ENCODE measurements around the gene PDIA5.
A peak's percentile ranks its signal among the peaks of the same experiment; 100 is the strongest.

The PDIA5 gene

DNA sequence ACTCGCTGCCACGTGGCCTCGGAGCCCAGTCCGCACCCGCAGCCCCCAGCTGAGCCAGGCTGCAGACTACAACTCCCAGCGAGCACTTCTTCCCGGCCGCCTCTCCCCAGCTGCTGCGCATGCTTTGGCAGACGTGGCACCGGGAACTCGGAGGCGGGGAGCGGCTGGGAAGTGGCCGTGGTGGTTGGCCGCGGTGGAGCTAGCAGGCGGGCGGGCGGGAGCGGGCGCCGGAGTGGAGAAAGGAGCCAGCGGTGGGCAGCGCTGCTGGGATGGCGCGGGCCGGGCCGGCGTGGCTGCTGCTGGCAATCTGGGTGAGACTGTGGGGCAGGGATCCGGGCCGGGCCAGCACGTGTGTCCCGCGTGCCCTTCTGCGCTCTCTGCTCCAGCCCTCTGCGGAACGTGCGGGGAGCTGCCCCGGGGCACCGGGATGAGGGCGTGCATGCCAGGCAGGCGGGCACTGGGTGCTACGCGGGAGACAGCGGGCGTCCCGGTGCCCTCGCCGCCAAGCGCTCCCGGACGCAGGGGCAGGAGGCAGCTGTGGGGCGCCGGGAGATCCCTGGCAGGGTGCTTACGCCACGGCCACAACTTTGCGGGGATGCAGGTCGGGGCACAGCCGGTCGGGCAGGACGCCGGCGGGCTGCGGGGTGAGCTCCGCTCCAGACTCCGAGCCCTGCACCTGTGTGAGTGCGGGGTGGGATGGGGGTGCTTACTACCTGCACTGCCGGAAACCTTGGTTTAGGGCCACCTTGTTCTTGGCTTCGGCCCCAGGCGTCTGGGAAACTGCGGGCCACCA, at the start of gene PDIA5:
Gene PDIA5 (plus strand): TSS at position 130 of the 793 bp plus-strand sequence. CDS start 140 bp downstream, at position 270.
- DNase-seq: peak; percentile 94

DNA sequence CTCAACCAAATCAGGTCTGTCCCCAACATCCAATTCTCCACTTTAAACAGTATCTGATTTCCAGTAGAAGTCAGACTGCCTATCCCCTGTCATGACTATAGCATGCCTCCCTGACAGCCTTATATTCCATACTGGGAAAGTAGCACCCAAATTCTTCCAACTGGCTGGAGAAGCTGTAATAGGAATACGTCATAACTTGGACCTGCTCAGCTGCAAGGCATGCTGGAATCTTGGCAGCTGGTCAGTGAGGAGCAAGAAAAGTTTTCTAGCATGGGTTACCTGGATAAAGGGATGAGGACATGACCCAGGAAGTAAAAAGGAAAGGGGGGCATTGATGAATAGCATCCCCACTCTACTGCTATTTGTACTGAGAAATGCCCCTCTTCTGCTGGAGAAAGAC, 48.1 kb upstream of the PDIA5 start:
- DNase-seq: no peak

DNA sequence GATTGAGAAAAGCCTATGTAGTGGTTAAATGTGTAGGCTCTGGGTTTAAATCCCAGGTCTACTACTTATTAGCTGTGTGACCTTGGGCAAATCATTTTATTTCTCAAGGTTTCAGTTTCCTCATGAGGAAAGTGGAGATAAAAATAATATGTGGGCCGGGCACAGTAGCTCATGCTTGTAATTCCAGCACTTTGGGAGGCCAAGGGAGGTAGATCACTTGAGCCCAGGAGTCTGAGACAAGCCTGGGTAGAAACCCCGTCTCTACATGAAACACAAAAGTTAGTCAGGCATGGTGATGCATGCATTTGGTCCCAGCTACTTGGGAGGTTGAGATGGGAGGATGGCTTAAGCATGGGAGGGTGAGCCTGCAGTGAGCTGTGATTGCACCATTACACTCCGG, 47.7 kb upstream of the PDIA5 start:
- DNase-seq: no peak

DNA sequence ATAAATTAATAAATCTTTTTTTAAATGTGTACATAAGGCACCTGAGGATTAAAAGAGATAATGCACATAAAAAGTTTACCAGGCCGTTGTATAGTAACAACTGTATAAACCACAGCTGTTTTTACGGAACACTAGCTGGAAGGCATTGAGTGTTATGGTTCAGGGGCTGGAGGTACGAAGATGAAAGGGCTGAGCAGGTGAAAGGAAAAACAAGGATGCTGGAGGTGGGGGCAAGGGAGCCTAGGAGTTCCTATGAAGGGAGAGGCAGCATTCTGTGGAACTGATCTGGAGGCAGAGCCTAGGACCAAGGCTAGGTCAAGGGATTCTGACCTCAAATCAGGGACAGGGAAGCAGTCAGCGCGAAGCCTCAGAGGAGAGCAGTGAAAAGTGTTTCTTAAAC, 47.2 kb upstream of the PDIA5 start:
- DNase-seq: no peak

DNA sequence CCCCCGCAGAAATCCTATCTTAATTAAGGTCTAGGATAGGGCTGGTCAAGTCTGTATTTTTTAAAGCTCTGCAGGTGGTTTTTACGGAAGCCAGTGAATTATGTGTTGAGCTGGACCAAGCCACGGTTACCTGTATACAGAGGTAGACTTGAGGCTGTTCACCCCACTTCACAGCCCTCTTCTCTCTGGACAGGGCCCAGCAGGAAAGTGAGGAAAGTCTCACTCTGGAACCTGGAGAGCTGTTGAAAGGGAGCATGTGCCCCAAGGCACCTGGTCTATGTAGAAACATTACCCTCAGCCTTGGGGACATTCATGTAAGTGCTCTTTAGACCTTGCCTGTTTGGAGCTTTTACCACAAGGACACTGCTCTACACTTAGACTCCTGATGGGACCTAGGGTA, 46.1 kb upstream of the PDIA5 start:
- DNase-seq: no peak

DNA sequence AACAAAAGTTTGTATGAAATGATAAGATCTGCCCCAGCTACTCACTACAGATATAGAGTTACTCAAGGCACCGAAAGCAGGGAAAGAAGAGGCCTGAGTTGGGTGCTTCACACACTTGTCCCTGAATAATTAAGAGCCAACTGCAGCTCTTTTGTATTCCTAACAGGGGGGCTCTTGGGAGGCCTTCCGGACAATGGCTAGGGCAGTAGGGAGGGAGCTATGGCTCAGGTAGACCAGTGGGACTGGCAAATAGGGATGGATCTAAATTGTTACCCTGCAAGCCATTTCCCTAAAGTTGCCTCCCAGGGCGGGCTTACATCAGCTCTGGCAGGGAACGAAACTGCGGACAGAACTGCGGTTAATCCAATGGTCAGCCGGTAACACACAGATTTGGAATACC, 45.4 kb upstream of the PDIA5 start:
- DNase-seq: no peak

DNA sequence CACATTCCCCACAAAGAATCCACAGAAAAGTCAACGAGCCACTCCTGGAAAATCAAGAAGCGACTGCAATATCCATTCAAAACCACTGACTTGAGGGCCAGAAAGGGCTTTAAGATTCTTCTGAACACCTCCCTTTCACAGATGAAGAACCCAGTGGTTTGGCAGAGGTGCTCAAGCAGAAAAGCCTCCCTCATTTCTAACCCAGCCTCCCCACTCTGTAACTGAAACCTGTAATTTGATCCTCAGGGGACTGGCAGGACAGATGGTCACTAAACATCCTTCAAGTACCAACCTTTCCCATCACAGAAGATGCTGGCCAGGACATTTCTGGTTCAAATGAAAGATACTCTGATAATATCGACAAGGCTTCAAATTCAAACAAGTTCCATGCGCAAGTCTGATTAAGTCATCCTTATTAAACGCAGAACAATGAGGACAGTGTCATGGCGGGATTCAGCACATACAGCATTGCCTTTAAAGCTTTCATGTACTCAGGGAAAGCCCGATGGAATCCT, 44.8 kb upstream of the PDIA5 start:
- DNase-seq: peak; percentile 73

DNA sequence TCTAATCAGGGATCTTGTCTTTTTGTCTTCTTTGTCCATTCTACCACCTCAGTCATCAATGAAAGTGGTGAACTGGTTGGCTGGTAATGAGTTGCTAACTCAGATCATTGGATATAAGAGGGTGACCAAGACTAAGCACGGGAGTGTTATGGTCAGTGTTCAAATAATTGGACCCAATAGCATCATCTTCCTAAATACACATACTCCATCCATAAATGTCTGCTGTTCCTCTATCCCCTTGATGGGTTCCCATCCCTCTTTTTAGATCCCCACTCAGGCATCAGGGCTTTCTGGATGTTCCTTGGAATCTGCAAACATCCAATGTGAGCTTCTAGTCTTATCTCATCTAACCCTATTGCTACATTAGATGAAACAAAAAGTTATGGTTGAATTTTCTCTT, 42.8 kb upstream of the PDIA5 start:
- no peak for DNase-seq

DNA sequence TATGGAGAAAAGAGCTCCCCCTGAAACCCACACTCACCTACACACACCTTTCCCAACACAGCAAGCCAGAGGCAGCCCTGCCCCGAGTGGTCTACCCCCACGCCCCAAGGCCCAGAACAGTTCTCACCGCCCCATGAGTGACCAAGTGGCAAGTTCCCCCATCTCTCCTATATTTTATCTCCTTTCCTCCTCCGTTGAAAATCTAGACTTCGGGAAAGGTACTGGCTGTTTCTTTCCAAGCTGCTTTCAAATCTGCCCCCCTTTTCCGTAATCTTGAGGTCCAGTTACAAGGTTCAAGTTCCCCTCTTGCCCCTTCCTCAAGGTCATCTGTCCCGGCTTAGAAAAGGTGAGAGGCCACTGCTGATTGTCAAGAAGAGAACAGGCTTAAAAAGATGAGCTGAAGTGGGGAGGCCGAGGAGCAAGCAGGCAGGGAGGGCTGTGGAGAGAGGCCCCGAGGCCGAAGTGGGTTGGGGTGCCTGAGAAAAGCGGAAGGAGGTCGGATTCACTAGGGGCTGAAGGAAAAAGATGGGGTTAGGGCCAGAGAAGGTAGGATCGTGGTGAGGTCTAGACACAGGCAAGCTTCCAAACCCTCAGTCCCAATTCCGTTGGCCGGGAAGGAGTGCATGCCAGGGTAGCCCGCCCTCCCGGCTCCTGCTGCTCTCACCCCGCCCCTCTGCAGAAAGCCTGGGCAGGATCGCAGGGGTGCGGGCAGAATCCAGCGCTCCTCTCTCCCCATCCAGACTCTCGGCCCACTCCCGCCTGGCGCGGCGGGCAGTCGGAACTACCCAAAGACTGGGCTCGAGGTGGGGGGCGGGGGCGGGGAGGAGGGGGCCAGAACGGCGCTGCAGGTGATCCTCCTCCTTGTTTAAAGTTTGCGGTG, 40.9 kb upstream of the PDIA5 start:
- peak; percentile 73 for DNase-seq

DNA sequence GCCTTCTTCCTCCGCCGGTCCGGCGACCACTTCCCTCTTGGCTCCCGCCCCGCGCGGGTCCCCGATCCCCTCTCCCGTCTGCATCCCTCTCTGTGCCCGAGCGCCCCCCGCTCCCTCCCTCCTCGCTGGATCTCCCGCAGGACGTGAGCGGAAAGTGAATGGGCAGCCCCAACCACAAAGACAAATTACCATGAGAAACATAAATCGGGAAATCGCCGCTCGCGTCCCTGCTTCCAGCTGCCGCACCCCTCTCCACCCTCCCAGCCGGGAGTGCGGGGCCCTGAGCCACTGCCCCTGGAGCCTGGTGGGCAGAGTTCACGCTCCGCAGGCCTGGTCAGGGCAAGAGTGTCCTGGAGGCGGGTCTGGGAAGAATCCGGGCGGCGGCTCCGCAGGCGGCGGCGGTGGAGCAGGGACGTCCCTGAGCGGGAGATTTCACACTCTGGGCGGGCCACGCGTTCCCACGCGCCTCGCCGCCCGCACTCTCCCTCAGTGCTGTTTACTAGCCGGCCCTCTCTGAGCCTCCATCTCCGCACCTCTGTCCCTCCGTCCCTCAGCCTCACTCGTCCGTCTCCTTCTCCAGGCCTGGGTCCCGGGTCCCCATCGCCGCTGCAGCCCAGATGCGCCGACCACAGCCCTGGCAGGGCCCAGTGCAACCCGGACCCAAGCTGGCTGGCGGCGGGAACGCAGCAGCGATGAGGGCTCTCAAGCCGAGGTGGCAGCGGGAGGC, 40.1 kb upstream of the PDIA5 start:
- DNase-seq: peak; percentile 71

DNA sequence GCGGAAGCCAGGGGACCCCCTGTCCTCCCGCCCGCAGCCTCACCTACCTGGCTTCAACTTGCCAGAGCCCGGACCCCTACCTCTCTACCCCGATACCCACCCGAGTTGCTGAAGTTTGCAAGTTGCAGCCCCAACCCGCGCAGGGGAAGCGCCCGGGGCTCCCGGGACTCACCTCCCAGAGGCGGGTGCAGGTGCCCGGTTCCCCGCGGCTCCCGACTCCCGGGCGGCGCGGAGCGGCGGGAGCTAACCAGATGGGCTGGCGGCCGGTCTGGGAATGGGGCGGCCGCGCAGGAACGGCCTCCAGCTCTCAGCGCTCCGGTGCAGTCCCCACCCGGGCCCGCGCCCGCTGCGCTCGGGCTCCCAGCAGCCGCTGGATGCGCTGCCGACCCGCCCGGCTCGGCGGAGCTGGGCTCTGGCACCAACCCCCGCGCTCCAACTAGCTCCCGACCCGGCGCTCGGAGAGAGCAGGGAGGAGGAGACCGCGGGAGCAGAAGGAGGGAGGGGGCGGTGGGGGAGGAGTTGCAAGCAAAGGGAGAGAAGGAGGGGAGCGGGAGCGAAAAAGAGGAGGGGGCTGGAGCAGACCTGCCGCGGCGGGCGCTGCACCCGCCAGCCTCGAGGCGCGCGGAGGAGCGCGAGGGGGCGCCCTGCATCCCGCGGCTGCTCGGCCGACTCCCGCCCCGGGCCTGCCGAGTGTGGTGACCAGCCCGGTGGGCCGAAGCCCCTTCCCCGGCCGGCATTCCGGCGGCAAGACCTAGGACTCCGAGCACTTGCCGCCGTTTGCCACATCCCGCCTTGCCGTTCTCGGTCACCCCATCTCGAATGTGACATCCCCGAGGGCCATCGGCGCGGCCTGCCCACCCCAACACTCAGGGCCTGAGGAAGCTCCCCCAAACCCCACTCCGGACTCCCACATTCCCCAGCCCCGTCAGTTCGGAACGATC, 39.3 kb upstream of the PDIA5 start, which contains the start of gene SEMA5B:
Gene SEMA5B (minus strand): TSS at position 472 of the 941 bp plus-strand sequence. CDS start 66,500 bp downstream, outside the sequence.
- DNase-seq: peak; percentile 92

DNA sequence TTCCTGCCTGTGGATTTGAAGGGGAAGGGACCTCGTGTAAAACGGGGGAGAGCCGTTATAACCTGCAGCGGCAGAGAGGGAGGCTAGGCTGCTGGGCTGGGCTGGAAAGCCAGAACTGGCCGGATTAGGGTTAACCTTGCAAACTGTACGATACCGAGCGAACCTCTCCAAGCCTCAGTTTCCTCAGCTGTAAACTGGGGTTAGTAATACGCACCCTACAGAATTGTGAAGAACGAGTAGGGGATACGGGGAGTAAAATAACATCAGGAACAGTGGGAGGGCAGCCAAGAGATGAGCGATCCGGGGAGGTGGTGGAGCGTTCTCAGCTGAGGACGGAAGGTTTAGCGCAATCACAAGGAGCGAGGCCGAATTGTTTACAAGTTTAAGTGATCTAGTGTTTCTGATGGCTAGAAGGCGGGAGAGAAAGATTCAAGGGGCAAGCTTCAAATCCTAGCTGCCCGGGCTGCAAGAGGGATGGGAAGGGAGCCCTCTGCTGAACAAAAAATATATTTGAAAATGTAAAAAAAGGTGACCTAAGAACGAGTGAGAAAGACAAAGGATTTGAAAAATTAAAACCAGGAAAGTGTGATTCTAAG, 38.5 kb upstream of the PDIA5 start:
- peak; percentile 90 for DNase-seq

DNA sequence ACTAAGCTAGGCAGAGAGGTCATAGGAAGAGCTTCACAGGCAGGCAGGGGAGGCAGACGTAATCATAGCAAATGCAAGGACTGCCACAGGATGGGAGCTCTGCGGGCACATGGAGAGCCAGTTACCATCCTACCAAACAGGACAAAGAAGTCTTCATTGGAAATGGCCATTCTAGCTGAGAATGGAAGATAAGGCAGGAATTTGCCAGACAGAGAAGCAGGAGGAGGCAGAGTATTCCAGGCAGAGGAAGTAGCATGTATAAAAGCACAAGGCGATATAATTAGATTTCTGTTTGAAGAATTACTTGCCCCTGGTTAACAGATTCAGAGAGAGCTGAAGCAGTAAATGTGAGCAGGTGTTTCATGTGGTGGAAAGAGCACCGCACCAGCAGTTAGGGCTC, 35.8 kb upstream of the PDIA5 start:
- DNase-seq: peak; percentile 24

DNA sequence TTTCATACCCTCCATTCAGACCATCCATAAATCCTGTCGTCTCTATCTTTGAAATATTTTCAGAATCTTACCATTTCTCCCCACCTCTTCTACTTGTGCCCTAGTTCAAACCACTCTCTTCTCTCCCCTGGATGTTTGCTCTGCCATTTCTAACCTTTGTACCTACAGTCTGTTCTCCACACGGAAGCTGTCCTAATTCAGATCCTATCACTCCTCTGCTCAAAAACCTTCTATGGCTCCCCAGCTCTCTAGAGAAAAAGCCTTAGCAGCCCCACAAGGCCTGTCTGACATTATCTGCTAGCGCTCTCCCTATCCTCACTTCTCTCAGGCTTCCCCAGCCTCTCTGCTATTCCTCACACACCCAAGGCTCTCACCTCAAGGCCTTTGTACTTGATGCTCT, 34.8 kb upstream of the PDIA5 start:
- DNase-seq: no peak

DNA sequence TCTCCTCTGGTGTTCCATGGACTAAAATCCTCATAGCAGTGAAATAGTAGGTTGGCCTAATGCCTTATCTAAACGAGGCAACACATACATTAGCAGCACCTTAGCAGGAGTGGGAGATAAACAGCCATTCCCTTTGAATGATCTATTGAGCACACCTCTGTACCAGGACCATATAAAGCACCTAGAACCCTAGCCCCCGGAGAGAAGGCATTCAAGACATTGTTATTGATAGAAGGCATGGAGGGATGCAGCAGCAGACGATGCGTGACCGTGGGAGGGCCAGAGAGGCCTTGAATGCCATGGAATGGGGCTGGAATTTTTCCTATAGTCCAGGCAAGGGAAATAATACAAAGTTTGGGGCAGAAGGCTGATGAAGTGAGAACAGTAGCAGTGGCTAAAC, 32.7 kb upstream of the PDIA5 start:
- DNase-seq: no peak

DNA sequence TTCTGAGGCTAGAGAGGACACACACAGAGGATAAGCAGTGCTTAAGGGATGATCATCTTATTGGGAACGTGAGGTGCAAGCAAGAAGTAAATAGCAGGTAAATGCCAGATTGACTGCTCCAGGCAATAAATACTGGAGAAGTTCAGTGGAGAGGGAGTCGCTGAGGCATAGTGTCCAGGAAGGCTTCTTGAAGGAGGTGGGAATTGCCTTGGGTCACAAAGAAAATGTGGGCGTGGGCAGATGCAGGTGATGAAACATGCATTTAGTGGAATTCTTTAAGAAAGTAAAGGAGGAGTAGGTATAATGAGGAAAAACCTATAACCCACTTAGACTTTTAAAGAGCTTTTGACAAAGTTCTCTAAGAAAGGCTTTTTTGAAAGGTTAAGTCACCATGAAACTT, 31.8 kb upstream of the PDIA5 start:
- no peak for DNase-seq

DNA sequence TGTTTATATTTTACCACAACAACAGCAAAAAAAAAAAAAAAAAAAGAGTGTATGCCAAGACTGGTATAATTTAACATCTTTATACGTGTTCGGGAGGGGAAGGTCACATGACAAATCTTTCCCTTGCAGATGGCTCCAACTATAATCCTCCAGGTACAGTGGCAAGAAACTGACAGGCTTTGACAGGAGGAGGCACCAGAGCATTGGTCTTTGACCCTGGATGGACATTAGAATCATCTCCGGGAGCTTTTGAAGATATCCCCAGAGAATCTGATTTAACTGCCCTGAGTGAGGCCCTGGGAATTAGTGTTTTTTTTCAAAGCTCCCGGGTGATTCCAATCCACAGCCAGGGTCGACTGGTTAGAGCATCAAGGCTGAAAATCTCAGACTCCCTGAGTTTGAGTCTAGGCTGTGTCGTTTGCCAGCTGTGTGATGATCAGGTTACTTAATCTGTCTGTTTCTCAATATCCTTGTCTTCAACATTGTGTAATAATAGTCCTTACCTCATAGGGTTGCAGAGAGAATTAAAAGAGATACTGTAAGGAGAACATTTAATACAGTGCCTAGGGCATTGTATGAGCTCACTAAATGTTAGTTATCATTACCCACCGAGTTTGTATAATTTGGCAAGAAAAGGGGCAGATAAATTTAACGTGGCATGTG, 30.3 kb upstream of the PDIA5 start:
- peak; percentile 8 for DNase-seq

DNA sequence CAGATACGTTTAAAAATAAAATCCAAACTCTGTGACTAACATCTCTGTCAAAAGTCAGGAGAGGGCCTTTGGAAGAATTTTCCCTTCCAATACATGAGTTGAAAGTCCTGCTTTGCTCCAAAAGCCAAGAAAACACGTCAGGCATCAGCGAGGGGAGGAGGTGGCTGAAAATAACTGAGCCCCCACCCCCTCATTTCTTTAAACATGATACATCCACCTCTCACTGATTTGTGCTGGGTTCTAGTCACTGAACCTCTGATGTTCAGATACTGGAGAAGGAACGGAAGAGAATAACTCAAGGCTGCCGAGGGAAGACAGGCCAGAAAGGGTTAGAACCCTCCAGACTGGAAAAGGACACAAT, 29.8 kb upstream of the PDIA5 start:
- no peak for DNase-seq

DNA sequence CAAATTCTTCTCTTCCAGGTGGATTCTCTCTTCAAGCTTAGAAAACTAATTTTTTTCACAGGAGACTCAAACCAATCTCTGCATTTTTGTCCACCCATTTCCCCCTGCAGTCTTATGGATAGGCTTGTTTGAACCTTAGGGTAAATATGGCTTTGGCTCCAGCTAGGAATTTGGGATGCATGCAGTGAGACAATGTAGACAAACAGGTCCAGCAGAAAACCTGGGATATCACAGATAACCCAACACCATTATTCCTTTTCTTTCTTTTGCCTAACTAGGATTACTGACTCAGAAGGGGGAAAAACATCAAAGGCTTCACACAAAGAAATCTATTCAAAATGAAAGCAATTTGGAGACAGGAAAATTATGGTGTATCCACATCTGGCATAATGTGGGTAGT, 28.1 kb upstream of the PDIA5 start:
- DNase-seq: no peak

DNA sequence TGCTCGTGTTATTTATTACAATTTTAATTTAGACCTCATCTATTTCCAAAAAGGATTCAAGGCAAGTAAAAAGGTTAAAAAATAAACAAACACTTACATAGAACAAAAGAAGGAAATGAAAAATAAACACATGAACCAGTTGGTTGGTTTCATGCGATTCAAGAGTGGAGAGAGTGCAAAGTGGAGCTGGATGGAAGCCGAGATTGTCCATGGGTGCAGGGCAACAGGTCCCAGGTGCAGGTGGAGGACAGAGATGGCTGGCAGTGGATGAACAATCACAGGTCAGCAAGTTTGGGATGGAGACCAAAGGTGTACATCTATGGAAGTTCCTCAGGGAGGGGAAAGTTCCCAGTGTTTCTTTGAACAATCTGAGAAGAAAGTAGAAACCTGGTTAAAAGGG, 27.6 kb upstream of the PDIA5 start:
- no peak for DNase-seq

DNA sequence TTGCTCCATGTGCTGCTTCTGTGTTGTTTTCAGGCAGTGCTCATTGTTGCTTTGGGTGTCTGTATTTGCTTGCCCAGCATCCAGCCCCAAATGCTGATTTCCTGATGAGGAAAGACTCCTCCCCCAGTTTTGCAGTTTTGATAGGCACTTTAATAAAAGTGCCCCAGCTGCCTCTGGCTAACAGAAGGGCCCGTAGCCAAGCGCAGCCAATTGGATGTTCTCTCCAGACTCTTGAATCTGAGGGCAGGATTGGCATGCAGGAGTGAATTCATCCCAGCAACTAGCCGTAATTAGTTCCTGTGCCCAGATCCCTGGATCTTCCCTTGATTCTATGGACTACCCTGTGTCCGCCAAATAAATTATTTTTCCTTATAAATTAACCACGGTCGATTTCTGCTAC, 24.4 kb upstream of the PDIA5 start:
- no peak for DNase-seq

Measured in eye (tissue), 1 donor.